HFF-Myc (cell line): ENCODE data around the gene CDH13.

Experiments
- DNase-seq: peaks from one replicate; pipeline ENCODE4 v3.0.0-alpha.2; 2011; ENCODE audit warnings: low read depth; ENCODE audit errors: extremely low read depth
- H3K4me3 ChIP-seq: replicated peaks from 2 replicates; pipeline ENCODE4 v1.5.1; 2011; ENCODE audit warnings: low read depth, mild to moderate bottlenecking, control low read depth, low read length
- CTCF ChIP-seq: IDR thresholded peaks from 2 replicates; pipeline ENCODE4 v1.5.1; 2012; ENCODE audit warnings: mild to moderate bottlenecking, low read depth, low read length, control low read depth; ENCODE audit errors: missing control alignments

CDH13 gene

GRCh38 chr16:83722456-83723183 lies 1095.9 kb downstream of the CDH13 start:
- DNase-seq: no peak
- H3K4me3 ChIP-seq: no peak overlapping the region
- TF ChIP-seq CTCF: no peak

GRCh38 chr16:83723244-83723643 lies 1096.5 kb downstream of the CDH13 start:
- DNase-seq: no peak
- TF ChIP-seq CTCF: no peak
- no peak overlapping the region for H3K4me3 ChIP-seq

- no peak for TF ChIP-seq CTCF
- H3K4me3 ChIP-seq: no peak overlapping the region
- DNase-seq: no peak
Observed at GRCh38 chr16:83723901-83724300, 1097.1 kb downstream of the CDH13 start.

- no peak overlapping the region for H3K4me3 ChIP-seq
- TF ChIP-seq CTCF: no peak
- DNase-seq: no peak
Observed at GRCh38 chr16:83724585-83724984, 1097.8 kb downstream of the CDH13 start.

GRCh38 chr16:83725313-83725712 lies 1098.5 kb downstream of the CDH13 start:
- no peak for TF ChIP-seq CTCF
- H3K4me3 ChIP-seq: no peak overlapping the region
- DNase-seq: no peak

- no peak for DNase-seq
- no peak overlapping the region for H3K4me3 ChIP-seq
- TF ChIP-seq CTCF: no peak
Observed at GRCh38 chr16:83727018-83727417, 1100.2 kb downstream of the CDH13 start.
